H9 (cell line): ENCODE data around the gene NRP1. TPM values are rescaled to one million over a fixed set of nuclear protein-coding genes. Genes with fewer than 3 reads are reported as not detected.

Experiments
- DNase-seq: peaks from one replicate; pipeline ENCODE4 v3.0.0-alpha.2; 2017
- H2AFZ ChIP-seq: one replicate; pipeline ENCODE4 v1.6.1; 2013; ENCODE audit warnings: mild to moderate bottlenecking, low read length, control low read depth, moderate library complexity
- H2AK5ac ChIP-seq: 2 replicates; pipeline ENCODE4 v1.6.1; 2013; ENCODE audit warnings: low read length, control low read depth, mixed read lengths; ENCODE audit not compliant: insufficient read length
- H2BK120ac ChIP-seq: one replicate; pipeline ENCODE4 v1.6.1; 2013; ENCODE audit warnings: low read depth, mild to moderate bottlenecking, low read length, control low read depth, inconsistent platforms; ENCODE audit not compliant: poor library complexity, severe bottlenecking
- H2BK12ac ChIP-seq: 2 replicates; pipeline ENCODE4 v1.6.1; 2013; ENCODE audit warnings: low read length, control low read depth, mixed read lengths, low read depth; ENCODE audit not compliant: insufficient read length
- H2BK15ac ChIP-seq: 2 replicates; pipeline ENCODE4 v1.6.1; 2013; ENCODE audit warnings: low read depth, low read length, control low read depth
- H2BK20ac ChIP-seq: one replicate; pipeline ENCODE4 v1.6.1; 2013; ENCODE audit warnings: low read depth, mild to moderate bottlenecking, low read length, control low read depth, inconsistent platforms; ENCODE audit not compliant: poor library complexity, severe bottlenecking
- H2BK5ac ChIP-seq: 2 replicates; pipeline ENCODE4 v1.6.1; 2013; ENCODE audit warnings: low read length, control low read depth, mixed read lengths; ENCODE audit not compliant: insufficient read length
- H3K14ac ChIP-seq: 2 replicates; pipeline ENCODE4 v1.6.1; 2013; ENCODE audit warnings: low read length, control low read depth; ENCODE audit not compliant: insufficient read depth
- H3K18ac ChIP-seq: 2 replicates; pipeline ENCODE4 v1.6.1; 2013; ENCODE audit warnings: low read depth, mild to moderate bottlenecking, mixed read lengths, low read length, control low read depth; ENCODE audit not compliant: insufficient read length
- H3K23ac ChIP-seq: 2 replicates; pipeline ENCODE4 v1.6.1; 2013; ENCODE audit warnings: low read length, control low read depth, mixed read lengths, low read depth; ENCODE audit not compliant: insufficient read length
- H3K23me2 ChIP-seq: 2 replicates; pipeline ENCODE4 v1.6.1; 2013; ENCODE audit warnings: low read depth, mild to moderate bottlenecking, mixed read lengths, low read length, control low read depth; ENCODE audit not compliant: insufficient read length, poor library complexity, severe bottlenecking
- H3K27ac ChIP-seq: 2 replicates; pipeline ENCODE4 v1.5.1; 2013; ENCODE audit warnings: low read length, control low read depth, mixed read lengths, low read depth; ENCODE audit not compliant: insufficient read length
- H3K27me3 ChIP-seq: 2 replicates; pipeline ENCODE4 v1.6.1; 2013; ENCODE audit warnings: low read length, control low read depth, inconsistent platforms; ENCODE audit not compliant: insufficient read depth
- H3K4ac ChIP-seq: 2 replicates; pipeline ENCODE4 v1.6.1; 2013; ENCODE audit warnings: low read depth, mild to moderate bottlenecking, control low read depth, inconsistent platforms, low read length, moderate library complexity
- H3K4me1 ChIP-seq: 2 replicates; pipeline ENCODE4 v1.6.1; 2013; ENCODE audit warnings: low read length, control low read depth, inconsistent platforms; ENCODE audit not compliant: insufficient read depth
- H3K4me2 ChIP-seq: 2 replicates; pipeline ENCODE4 v1.6.1; 2013; ENCODE audit warnings: low read length, control low read depth, mixed read lengths; ENCODE audit not compliant: insufficient read length, insufficient read depth
- H3K56ac ChIP-seq: 2 replicates; pipeline ENCODE4 v1.6.1; 2013; ENCODE audit warnings: low read depth, mild to moderate bottlenecking, mixed read lengths, low read length, control low read depth; ENCODE audit not compliant: insufficient read length
- H3K79me1 ChIP-seq: 2 replicates; pipeline ENCODE4 v1.6.1; 2013; ENCODE audit warnings: low read depth, mild to moderate bottlenecking, moderate library complexity, low read length, control low read depth, inconsistent platforms; ENCODE audit not compliant: insufficient read depth, poor library complexity, severe bottlenecking
- H3K79me2 ChIP-seq: 2 replicates; pipeline ENCODE4 v1.6.1; 2013; ENCODE audit warnings: low read length, control low read depth, inconsistent platforms; ENCODE audit not compliant: insufficient read depth
- H3K9ac ChIP-seq: 2 replicates; pipeline ENCODE4 v1.6.1; 2013; ENCODE audit warnings: low read length, control low read depth, mixed read lengths; ENCODE audit not compliant: insufficient read length; ENCODE audit errors: extremely low read depth
- H3K9me3 ChIP-seq: one replicate; pipeline ENCODE4 v1.6.1; 2013; ENCODE audit warnings: low read depth, low read length, inconsistent platforms; ENCODE audit not compliant: control insufficient read depth
- H3T11ph ChIP-seq: one replicate; pipeline ENCODE4 v1.6.1; 2013; ENCODE audit warnings: mild to moderate bottlenecking, low read length, control low read depth, inconsistent platforms
- H4K20me1 ChIP-seq: one replicate; pipeline ENCODE4 v1.6.1; 2013; ENCODE audit not compliant: control insufficient read depth, insufficient read length, insufficient read depth
- H4K5ac ChIP-seq: 2 replicates; pipeline ENCODE4 v1.6.1; 2013; ENCODE audit warnings: low read depth, mild to moderate bottlenecking, mixed read lengths, low read length, control low read depth; ENCODE audit not compliant: insufficient read length
- H4K8ac ChIP-seq: replicated peaks from 2 replicates; pipeline ENCODE4 v1.6.1; 2013; ENCODE audit warnings: low read length, control low read depth, mixed read lengths, low read depth; ENCODE audit not compliant: insufficient read length
- H4K91ac ChIP-seq: 2 replicates; pipeline ENCODE4 v1.6.1; 2013; ENCODE audit warnings: low read depth, mild to moderate bottlenecking, moderate library complexity, mixed read lengths, low read length, control low read depth; ENCODE audit not compliant: insufficient read length
- H3K27ac Mint-ChIP-seq, 3 experiments: 2 replicates in 2 of 3; 3 replicates in 1 of 3; pipeline ENCODE4 v1.8.0; 2020 to 2021; ENCODE audit warnings: mixed read lengths in 3 of 3, mild to moderate bottlenecking in 1 of 3, moderate library complexity in 1 of 3
- H3K27me3 Mint-ChIP-seq: 2 replicates; pipeline ENCODE4 v1.8.0; 2021; ENCODE audit warnings: low read depth, mild to moderate bottlenecking, moderate library complexity, mixed read lengths
- H3K36me3 Mint-ChIP-seq, 3 experiments: 2 replicates in 2 of 3; 3 replicates in 1 of 3; pipeline ENCODE4 v1.8.0; 2020 to 2021; ENCODE audit warnings: low read depth in 3 of 3, mixed read lengths in 3 of 3; ENCODE audit not compliant: insufficient read depth in 1 of 3
- H3K4me1 Mint-ChIP-seq, 2 experiments: 2 replicates each; pipeline ENCODE4 v1.8.0; 2020; ENCODE audit warnings: mixed read lengths in 2 of 2
- H3K4me3 Mint-ChIP-seq, 2 experiments: 2 replicates in 1 of 2; 3 replicates in 1 of 2; pipeline ENCODE4 v1.8.0; 2020 to 2021; ENCODE audit warnings: mild to moderate bottlenecking in 2 of 2, mixed read lengths in 2 of 2, moderate library complexity in 1 of 2
- H3K9me3 Mint-ChIP-seq, 2 experiments: 2 replicates in 1 of 2; 3 replicates in 1 of 2; pipeline ENCODE4 v1.8.0; 2020; ENCODE audit warnings: mild to moderate bottlenecking in 2 of 2, mixed read lengths in 2 of 2, moderate library complexity in 1 of 2
- CTCF ChIP-seq: fragments of 200-600 bp; sonication (generic); conservative IDR thresholded peaks from 3 replicates; pipeline ENCODE4 v1.8.0; 2021; ENCODE audit warnings: antibody characterized with exemption, mild to moderate bottlenecking
- WGBS: extraction: QIAGEN DNeasy Blood & Tissue Kit; methylation state at CpG from one replicate; pipeline ENCODE4 v1.1.7; 2013; ENCODE audit warnings: missing lambda C conversion rate, low lambda C conversion rate, mixed read lengths; ENCODE audit not compliant: insufficient read length; ENCODE audit errors: extremely low coverage; 5-methylcytosine and 5-hydroxymethylcytosine counted together
- total RNA-seq: library from RNA; stranded (reverse); gene quantifications from 2 replicates; pipeline ENCODE4 v1.2.1, GENCODE V29; 2021

Gene NRP1
- total RNA-seq, 1 experiment from 2014 or later = 4.6 TPM

- no peak overlapping the region for H2BK5ac ChIP-seq
- no peak overlapping the region for H3K27ac Mint-ChIP-seq
- no peak overlapping the region for H3K4me2 ChIP-seq
- DNase-seq = no peak
- no peak overlapping the region for H3T11ph ChIP-seq
- peaks cover 19 to 30% of the 10 kb centered on the region in 2 experiments for H3K4me1 Mint-ChIP-seq
- no peaks in the 10 kb centered on the region for H3K9me3 ChIP-seq
- no peak overlapping the region for H4K91ac ChIP-seq
- no CpG with 5 or more reads among the region's 5 CpGs for WGBS
- H4K20me1 ChIP-seq = no peaks in the 10 kb centered on the region
- no peaks in the 10 kb centered on the region for H3K9me3 Mint-ChIP-seq
- H2AK5ac ChIP-seq = no peak overlapping the region
- no peak overlapping the region for H3K18ac ChIP-seq
- H4K5ac ChIP-seq = no peak overlapping the region
- H3K36me3 Mint-ChIP-seq = no peaks in the 10 kb centered on the region
- H3K79me2 ChIP-seq = no peaks in the 10 kb centered on the region
- H3K27ac ChIP-seq = no peak overlapping the region
- no peak overlapping the region for H3K56ac ChIP-seq
- no peak overlapping the region for H4K8ac ChIP-seq
- no peak overlapping the region for H2BK12ac ChIP-seq
- H3K79me1 ChIP-seq = no peaks in the 10 kb centered on the region
- H2AFZ ChIP-seq = no peak overlapping the region
- no peak for TF ChIP-seq CTCF
- H3K23me2 ChIP-seq = no peaks in the 10 kb centered on the region
- no peaks in the 10 kb centered on the region for H3K27me3 Mint-ChIP-seq
- no peak overlapping the region for H3K9ac ChIP-seq
- H3K27me3 ChIP-seq = no peaks in the 10 kb centered on the region
- H3K14ac ChIP-seq = no peak overlapping the region
- no peak overlapping the region for H2BK120ac ChIP-seq
- no peak overlapping the region for H3K4me3 Mint-ChIP-seq
- no peak overlapping the region for H2BK20ac ChIP-seq
- peaks cover 4% of the 10 kb centered on the region; the same call in 1 of the 2 replicates for H3K4me1 ChIP-seq
- no peak overlapping the region for H2BK15ac ChIP-seq
- no peak overlapping the region for H3K4ac ChIP-seq
- H3K23ac ChIP-seq = no peak overlapping the region
Measured at GRCh38 chr10:33174674-33175434, 159.6 kb downstream of the NRP1 start.
